Neural progenitor cell (in vitro differentiated cells): Measurements from ENCODE around the gene PHOX2A.

ENCODE experiments used
- EZH2 ChIP-seq: fragments of 200-600 bp; sonication (generic); IDR thresholded peaks from 2 replicates; pipeline ENCODE4 v1.6.1; 2017; ENCODE audit warnings: antibody characterized with exemption, mild to moderate bottlenecking, moderate library complexity
- TF ChIP-seq, protein P1 (sequence below): fragments of 200-600 bp; sonication (generic); IDR thresholded peaks from 2 replicates; pipeline ENCODE4 v1.5.1; 2017; ENCODE audit warnings: antibody characterized with exemption, mild to moderate bottlenecking

- TF ChIP-seq EZH2 = no peak
- TF ChIP-seq, protein P1, sequence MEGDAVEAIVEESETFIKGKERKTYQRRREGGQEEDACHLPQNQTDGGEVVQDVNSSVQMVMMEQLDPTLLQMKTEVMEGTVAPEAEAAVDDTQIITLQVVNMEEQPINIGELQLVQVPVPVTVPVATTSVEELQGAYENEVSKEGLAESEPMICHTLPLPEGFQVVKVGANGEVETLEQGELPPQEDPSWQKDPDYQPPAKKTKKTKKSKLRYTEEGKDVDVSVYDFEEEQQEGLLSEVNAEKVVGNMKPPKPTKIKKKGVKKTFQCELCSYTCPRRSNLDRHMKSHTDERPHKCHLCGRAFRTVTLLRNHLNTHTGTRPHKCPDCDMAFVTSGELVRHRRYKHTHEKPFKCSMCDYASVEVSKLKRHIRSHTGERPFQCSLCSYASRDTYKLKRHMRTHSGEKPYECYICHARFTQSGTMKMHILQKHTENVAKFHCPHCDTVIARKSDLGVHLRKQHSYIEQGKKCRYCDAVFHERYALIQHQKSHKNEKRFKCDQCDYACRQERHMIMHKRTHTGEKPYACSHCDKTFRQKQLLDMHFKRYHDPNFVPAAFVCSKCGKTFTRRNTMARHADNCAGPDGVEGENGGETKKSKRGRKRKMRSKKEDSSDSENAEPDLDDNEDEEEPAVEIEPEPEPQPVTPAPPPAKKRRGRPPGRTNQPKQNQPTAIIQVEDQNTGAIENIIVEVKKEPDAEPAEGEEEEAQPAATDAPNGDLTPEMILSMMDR = no peak
Observed at GRCh38 chr11:72209101-72209500, 34.9 kb downstream of the PHOX2A start.
